KMS-11 (cell line): ENCODE measurements around the gene SYT15.

Source experiments
- H2AFZ ChIP-seq: fragments of 200-600 bp; sonication (generic); 2 replicates; pipeline ENCODE4 v1.6.1; 2016; ENCODE audit warnings: antibody characterized with exemption, mixed run types, low read depth
- H3K27ac ChIP-seq: fragments of 200-600 bp; sonication (generic); 2 replicates; pipeline ENCODE4 v1.6.1; 2016; ENCODE audit warnings: mild to moderate bottlenecking, mixed run types
- H3K27me3 ChIP-seq: fragments of 200-600 bp; sonication (generic); 2 replicates; pipeline ENCODE4 v1.6.1; 2017; ENCODE audit warnings: mild to moderate bottlenecking, low read depth, mixed run types, moderate library complexity; ENCODE audit not compliant: insufficient read depth
- H3K36me3 ChIP-seq: fragments of 200-600 bp; sonication (generic); 2 replicates; pipeline ENCODE4 v1.6.1; 2017; ENCODE audit warnings: mild to moderate bottlenecking, mixed run types; ENCODE audit not compliant: insufficient read depth
- H3K4me1 ChIP-seq: fragments of 200-600 bp; sonication (generic); 2 replicates; pipeline ENCODE4 v1.6.1; 2016; ENCODE audit warnings: mild to moderate bottlenecking, low read depth, mixed run types; ENCODE audit not compliant: poor library complexity, severe bottlenecking
- H3K4me2 ChIP-seq: fragments of 200-600 bp; sonication (generic); 2 replicates; pipeline ENCODE4 v1.7.0; 2016; ENCODE audit warnings: mild to moderate bottlenecking, mixed run types
- H3K4me3 ChIP-seq: fragments of 200-600 bp; sonication (generic); IDR thresholded peaks from 2 replicates; pipeline ENCODE4 v1.6.1; 2017; ENCODE audit warnings: low read depth, low read length, mixed read lengths; ENCODE audit not compliant: insufficient read depth
- H3K79me2 ChIP-seq: fragments of 200-600 bp; sonication (generic); 2 replicates; pipeline ENCODE4 v1.6.1; 2016; ENCODE audit warnings: low read depth, mixed run types; ENCODE audit not compliant: insufficient read depth
- H3K9ac ChIP-seq: fragments of 200-600 bp; sonication (generic); 2 replicates; pipeline ENCODE4 v1.6.1; 2016; ENCODE audit warnings: mild to moderate bottlenecking, mixed run types
- H4K20me1 ChIP-seq: fragments of 200-600 bp; sonication (generic); 2 replicates; pipeline ENCODE4 v1.6.1; 2016; ENCODE audit warnings: mild to moderate bottlenecking, mixed run types; ENCODE audit not compliant: insufficient read depth
- TF ChIP-seq, protein P1 (sequence below): fragments of 200-600 bp; sonication (generic); conservative IDR thresholded peaks from 2 replicates; pipeline ENCODE4 v1.6.1; 2017; ENCODE audit warnings: low read depth, mild to moderate bottlenecking, antibody characterized with exemption, low read length, moderate library complexity, mixed read lengths

The SYT15 gene

GRCh38 chr10:46536171-46536570, 42.8 kb upstream of the SYT15 start:
- Histone ChIP-seq H3K79me2 (no peaks in the 10 kb centered on the region), H3K4me1 (no peaks in the 10 kb centered on the region), H2AFZ (no peak overlapping the region), H4K20me1 (no peaks in the 10 kb centered on the region), H3K27me3 (no peaks in the 10 kb centered on the region), H3K4me2 (no peak overlapping the region), H3K27ac (no peak overlapping the region), H3K36me3 (no peaks in the 10 kb centered on the region), H3K4me3 (no peak overlapping the region), H3K9ac (no peak overlapping the region)
- TF ChIP-seq, protein P1, sequence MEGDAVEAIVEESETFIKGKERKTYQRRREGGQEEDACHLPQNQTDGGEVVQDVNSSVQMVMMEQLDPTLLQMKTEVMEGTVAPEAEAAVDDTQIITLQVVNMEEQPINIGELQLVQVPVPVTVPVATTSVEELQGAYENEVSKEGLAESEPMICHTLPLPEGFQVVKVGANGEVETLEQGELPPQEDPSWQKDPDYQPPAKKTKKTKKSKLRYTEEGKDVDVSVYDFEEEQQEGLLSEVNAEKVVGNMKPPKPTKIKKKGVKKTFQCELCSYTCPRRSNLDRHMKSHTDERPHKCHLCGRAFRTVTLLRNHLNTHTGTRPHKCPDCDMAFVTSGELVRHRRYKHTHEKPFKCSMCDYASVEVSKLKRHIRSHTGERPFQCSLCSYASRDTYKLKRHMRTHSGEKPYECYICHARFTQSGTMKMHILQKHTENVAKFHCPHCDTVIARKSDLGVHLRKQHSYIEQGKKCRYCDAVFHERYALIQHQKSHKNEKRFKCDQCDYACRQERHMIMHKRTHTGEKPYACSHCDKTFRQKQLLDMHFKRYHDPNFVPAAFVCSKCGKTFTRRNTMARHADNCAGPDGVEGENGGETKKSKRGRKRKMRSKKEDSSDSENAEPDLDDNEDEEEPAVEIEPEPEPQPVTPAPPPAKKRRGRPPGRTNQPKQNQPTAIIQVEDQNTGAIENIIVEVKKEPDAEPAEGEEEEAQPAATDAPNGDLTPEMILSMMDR, result no peak

DNA sequence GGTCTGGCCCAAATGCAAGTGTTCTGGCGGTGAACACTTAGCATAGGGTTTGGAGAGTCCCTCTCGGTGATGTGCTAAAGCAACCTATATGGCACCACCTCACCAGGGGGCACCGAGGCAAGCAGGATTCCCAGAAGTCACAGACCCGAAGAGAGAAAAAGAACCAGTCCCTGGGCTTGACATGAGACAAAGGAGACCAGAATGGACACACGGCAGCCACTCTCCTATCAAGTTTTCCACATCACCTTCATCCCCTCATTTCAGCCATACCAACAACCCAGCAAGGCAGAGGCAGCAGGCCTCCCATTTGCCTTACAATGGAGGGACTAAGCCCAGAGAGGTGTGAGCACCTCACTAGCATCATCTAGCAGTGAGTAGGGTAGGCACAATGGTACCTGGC, 42.1 kb upstream of the SYT15 start:
- Histone ChIP-seq H3K4me3 (no peak overlapping the region), H4K20me1 (no peaks in the 10 kb centered on the region), H3K4me1 (no peaks in the 10 kb centered on the region), H2AFZ (no peak overlapping the region), H3K9ac (no peak overlapping the region), H3K4me2 (no peak overlapping the region), H3K27ac (no peak overlapping the region), H3K27me3 (no peaks in the 10 kb centered on the region), H3K36me3 (no peaks in the 10 kb centered on the region), H3K79me2 (no peaks in the 10 kb centered on the region)
- TF ChIP-seq, protein P1, result no peak

DNA sequence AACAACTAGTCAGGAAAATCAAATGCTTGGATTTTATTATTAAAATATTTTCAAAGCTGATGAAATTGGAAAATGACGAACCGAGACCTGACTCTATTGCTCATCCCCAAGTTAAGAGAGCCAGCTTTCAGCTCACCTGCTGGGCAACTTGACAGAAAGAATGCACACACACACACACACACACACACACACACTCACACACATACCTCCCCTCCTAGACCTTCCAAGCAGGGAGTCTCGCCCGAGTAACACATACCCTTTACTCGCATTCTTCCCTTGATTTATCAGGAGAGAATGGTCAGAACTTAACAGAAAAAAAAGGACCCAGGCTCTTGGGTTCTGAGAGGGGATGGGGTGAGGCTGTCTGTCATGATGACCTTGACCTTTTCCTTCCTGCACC, 41.6 kb upstream of the SYT15 start:
- H3K36me3 ChIP-seq, result no peaks in the 10 kb centered on the region
- H3K27ac ChIP-seq, result no peak overlapping the region

GRCh38 chr10:46538155-46538554, 40.8 kb upstream of the SYT15 start:
- Histone ChIP-seq H3K27me3 (no peaks in the 10 kb centered on the region), H3K4me3 (no peak overlapping the region), H3K79me2 (no peaks in the 10 kb centered on the region), H3K27ac (no peak overlapping the region), H3K4me1 (no peaks in the 10 kb centered on the region), H3K4me2 (no peak overlapping the region), H3K36me3 (no peaks in the 10 kb centered on the region), H2AFZ (no peak overlapping the region), H4K20me1 (no peaks in the 10 kb centered on the region), H3K9ac (no peak overlapping the region)
- TF ChIP-seq, protein P1, result no peak

More for the DNA sequence above, 41.6 kb upstream of the SYT15 start:
- Histone ChIP-seq H3K4me2 (no peak overlapping the region), H3K4me3 (no peak overlapping the region), H4K20me1 (no peaks in the 10 kb centered on the region), H3K27me3 (no peaks in the 10 kb centered on the region), H3K4me1 (no peaks in the 10 kb centered on the region), H3K79me2 (no peaks in the 10 kb centered on the region), H3K9ac (no peak overlapping the region), H2AFZ (no peak overlapping the region)
- TF ChIP-seq, protein P1, result no peak
